GM19324 (cell line): Measurements from ENCODE around the gene TBX18.

ENCODE experiments used
- ATAC-seq: cut with Tn5 transposase; IDR thresholded peaks from one replicate; pipeline ENCODE4 v1.9.1; 2021; ENCODE audit warnings: mild to moderate bottlenecking, moderate library complexity; ENCODE audit not compliant: unreplicated experiment, low FRiP score

Gene TBX18

GRCh38 chr6:84638286-84638685 is 126.1 kb downstream of the TBX18 start:
- no peak for ATAC-seq
